Measurements from ENCODE around the gene SETD1A. TPM values are rescaled to one million over a fixed set of nuclear protein-coding genes. Genes with fewer than 3 reads are reported as not detected.

The SETD1A gene
- total RNA-seq, 1 experiment from 2014 or later: 15.8 TPM

GRCh38 chr16:30923554-30924075, 33.9 kb upstream of the SETD1A start, which contains the start of gene FBXL19:
TSS of gene FBXL19 (plus strand) at chr16:30923572. CDS start at chr16:30925755, 2,183 bp downstream.
- BruUV-seq (replicated peaks): no TSS peak
- Mint-ChIP-seq H3K9me3 (ENCODE audit: unreplicated experiment) (peaks cover 4% of the 10 kb centered on the region), H3K4me1 (ENCODE audit: insufficient read depth, unreplicated experiment) (peaks cover 14% of the 10 kb centered on the region), H3K36me3 (ENCODE audit: insufficient read depth, unreplicated experiment) (peaks cover 28% of the 10 kb centered on the region), H3K27ac (ENCODE audit: low read depth, unreplicated experiment) (peak within 1 kb of the TSS; percentile 100), H3K4me3 (ENCODE audit: unreplicated experiment) (peak within 1 kb of the TSS; percentile 98), H3K27me3 (ENCODE audit: insufficient read depth, unreplicated experiment) (no peaks in the 10 kb centered on the region)
- ChIA-PET POLR2A (interaction anchor here (0.6 to 1.0 kb wide), 2 partner anchors 17 to 88 kb away, joined by 3 to 5 read pairs; no protein-coding TSS in a partner anchor), CTCF (interaction anchor here (4.5 kb wide), 1 partner anchor 18 kb away, joined by 29 read pairs; no protein-coding TSS in a partner anchor)
- no peak for TF ChIP-seq CTCF (IDR thresholded peaks at IDR 0.05; ENCODE audit: unreplicated experiment)
- DNase-seq (ENCODE audit: unreplicated experiment): no peak
- intact Hi-C loops (cut with micrococcal nuclease): loop anchor here (1.0 to 2.0 kb wide), 2 partner anchors 19 to 29 kb away; partner anchors contain the start of gene BCL7C

DNA sequence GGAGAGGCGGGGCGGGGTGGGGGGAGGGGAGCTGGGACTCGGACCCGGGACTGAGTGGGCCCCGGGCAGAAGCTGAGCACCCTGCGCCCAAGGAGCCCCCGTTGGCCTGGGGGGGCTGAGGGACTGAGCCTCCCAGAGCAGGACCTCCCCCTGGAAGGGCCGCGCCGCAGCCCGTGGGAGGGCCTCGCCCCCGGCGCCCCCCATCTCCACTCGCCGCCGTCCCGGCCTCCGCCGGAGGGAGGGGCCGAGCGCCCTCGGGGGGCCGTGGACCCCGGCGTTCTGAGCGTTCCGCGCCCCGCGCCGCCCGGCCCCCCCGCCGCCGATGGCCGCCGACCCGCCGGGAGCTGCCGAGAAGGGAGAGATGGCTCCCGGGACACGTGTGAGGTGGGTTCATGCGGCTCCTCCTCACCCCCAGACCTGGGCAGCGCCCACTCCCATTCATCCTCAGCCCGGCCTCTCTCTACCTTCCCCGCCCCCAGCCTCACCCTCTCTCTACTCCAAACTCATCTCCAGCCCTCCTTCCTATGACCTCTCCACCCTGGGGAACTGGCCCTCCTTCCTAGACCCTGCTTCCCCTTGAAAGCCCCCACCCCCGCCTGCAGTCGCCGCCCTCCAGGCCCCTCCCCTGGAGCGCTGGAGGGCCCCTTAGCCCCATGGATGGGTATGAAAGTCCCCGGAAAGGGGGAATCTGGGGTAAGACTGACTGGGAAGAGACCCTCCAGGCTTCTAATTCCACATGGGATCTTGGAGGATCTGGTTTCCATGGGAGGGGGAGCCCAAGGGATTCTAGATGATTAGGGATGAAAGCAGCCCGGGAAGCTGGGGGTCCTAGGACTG, 33.3 kb upstream of the SETD1A start:
- Mint-ChIP-seq H3K4me1 (ENCODE audit: insufficient read depth, unreplicated experiment) (peaks cover 14% of the 10 kb centered on the region), H3K36me3 (ENCODE audit: insufficient read depth, unreplicated experiment) (peaks cover 28% of the 10 kb centered on the region), H3K9me3 (ENCODE audit: unreplicated experiment) (no peaks in the 10 kb centered on the region), H3K27me3 (ENCODE audit: insufficient read depth, unreplicated experiment) (no peaks in the 10 kb centered on the region), H3K27ac (ENCODE audit: low read depth, unreplicated experiment) (peak overlapping the region; percentile 73), H3K4me3 (ENCODE audit: unreplicated experiment) (peak overlapping the region; percentile 98)
- DNase-seq (ENCODE audit: unreplicated experiment): no peak
- ChIA-PET POLR2A (interaction anchor here (0.6 to 1.6 kb wide), 6 partner anchors 12 to 88 kb away, joined by 3 to 5 read pairs (median 4); no protein-coding TSS in a partner anchor), CTCF (interaction anchor here (0.6 to 4.5 kb wide), 6 partner anchors 14 to 1944 kb away, joined by 3 to 29 read pairs (median 4); no protein-coding TSS in a partner anchor)
- BruUV-seq (replicated peaks): no TSS peak
- TF ChIP-seq CTCF (IDR thresholded peaks at IDR 0.05; ENCODE audit: unreplicated experiment): no peak
- intact Hi-C loops (cut with micrococcal nuclease): no loop called here

GRCh38 chr16:30924913-30925631, 32.5 kb upstream of the SETD1A start:
- no peaks in the 10 kb centered on the region for H3K27me3 Mint-ChIP-seq (ENCODE audit: insufficient read depth, unreplicated experiment)
- peak overlapping the region; percentile 73 for H3K27ac Mint-ChIP-seq (ENCODE audit: low read depth, unreplicated experiment)
- H3K36me3 Mint-ChIP-seq (ENCODE audit: insufficient read depth, unreplicated experiment): peaks cover 28% of the 10 kb centered on the region
- ChIA-PET POLR2A (interaction anchor here (0.6 to 1.6 kb wide), 5 partner anchors 11 to 80 kb away, joined by 3 to 5 read pairs (median 3); no protein-coding TSS in a partner anchor), CTCF (interaction anchor here (0.5 to 4.5 kb wide), 10 partner anchors 9 to 1945 kb away, joined by 3 to 29 read pairs (median 4); no protein-coding TSS in a partner anchor)
- peak overlapping the region; percentile 98 for H3K4me3 Mint-ChIP-seq (ENCODE audit: unreplicated experiment)
- intact Hi-C loops (cut with micrococcal nuclease): no loop called here
- DNase-seq (ENCODE audit: unreplicated experiment): no peak
- H3K4me1 Mint-ChIP-seq (ENCODE audit: insufficient read depth, unreplicated experiment): peaks cover 14% of the 10 kb centered on the region
- no peak for TF ChIP-seq CTCF (IDR thresholded peaks at IDR 0.05; ENCODE audit: unreplicated experiment)
- no peaks in the 10 kb centered on the region for H3K9me3 Mint-ChIP-seq (ENCODE audit: unreplicated experiment)
- BruUV-seq (replicated peaks): no TSS peak

Data from MCF 10A (cell line).